ENCODE measurements around the gene LIMCH1.
"Not testable (repeated sequence)": the region's sequence is repeated elsewhere in the genome, so short reads cannot be mapped to it uniquely, and the experiment has no call there.

LIMCH1 gene

DNA sequence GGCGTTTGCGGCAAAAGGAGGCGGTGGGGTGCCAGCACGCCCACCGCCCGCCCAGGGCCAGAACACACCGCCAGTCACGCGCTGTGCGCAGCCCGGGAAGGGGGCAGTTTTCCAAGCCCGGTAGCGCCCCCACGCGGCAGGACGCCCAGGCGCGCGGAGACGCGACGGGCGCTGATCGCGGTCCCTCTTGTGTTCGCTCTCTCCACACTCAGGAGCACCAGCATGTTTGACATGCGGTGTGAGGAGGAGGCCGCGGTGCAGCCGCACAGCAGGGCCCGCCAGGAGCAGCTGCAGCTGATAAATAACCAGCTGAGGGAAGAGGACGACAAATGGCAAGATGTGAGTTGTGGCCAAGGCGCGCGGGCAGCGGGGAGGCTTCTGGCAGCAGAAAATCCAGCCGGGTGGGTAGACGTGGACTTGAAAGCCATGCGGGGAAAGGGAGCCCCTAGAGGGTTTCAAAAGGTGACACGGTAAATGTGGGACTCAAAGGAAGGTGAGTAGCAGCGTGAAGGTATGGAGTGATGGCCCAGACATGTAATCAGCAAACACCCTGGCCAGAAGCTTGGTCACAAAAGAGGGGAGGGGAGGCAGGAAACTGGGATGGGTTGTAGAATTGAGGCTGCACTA lies 106.4 kb downstream of the LIMCH1 start:
- no peak for DNase-seq (ENCODE audit: low read depth)
- H3K4me3 ChIP-seq (ENCODE audit: low read depth, low read length), result no peak overlapping the region
- TF ChIP-seq, protein P1, sequence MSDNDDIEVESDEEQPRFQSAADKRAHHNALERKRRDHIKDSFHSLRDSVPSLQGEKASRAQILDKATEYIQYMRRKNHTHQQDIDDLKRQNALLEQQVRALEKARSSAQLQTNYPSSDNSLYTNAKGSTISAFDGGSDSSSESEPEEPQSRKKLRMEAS (IDR thresholded peaks at IDR 0.05; ENCODE audit: low read depth, low read length), result no peak
- TF ChIP-seq MYC (IDR thresholded peaks at IDR 0.05; ENCODE audit: low read depth, low read length) (no peak), POLR2A (IDR thresholded peaks at IDR 0.05; ENCODE audit: extremely low read depth, insufficient read length) (no peak)
- TF ChIP-seq, protein P2, sequence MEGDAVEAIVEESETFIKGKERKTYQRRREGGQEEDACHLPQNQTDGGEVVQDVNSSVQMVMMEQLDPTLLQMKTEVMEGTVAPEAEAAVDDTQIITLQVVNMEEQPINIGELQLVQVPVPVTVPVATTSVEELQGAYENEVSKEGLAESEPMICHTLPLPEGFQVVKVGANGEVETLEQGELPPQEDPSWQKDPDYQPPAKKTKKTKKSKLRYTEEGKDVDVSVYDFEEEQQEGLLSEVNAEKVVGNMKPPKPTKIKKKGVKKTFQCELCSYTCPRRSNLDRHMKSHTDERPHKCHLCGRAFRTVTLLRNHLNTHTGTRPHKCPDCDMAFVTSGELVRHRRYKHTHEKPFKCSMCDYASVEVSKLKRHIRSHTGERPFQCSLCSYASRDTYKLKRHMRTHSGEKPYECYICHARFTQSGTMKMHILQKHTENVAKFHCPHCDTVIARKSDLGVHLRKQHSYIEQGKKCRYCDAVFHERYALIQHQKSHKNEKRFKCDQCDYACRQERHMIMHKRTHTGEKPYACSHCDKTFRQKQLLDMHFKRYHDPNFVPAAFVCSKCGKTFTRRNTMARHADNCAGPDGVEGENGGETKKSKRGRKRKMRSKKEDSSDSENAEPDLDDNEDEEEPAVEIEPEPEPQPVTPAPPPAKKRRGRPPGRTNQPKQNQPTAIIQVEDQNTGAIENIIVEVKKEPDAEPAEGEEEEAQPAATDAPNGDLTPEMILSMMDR (IDR thresholded peaks at IDR 0.05; ENCODE audit: low read depth, low read length), result no peak

DNA sequence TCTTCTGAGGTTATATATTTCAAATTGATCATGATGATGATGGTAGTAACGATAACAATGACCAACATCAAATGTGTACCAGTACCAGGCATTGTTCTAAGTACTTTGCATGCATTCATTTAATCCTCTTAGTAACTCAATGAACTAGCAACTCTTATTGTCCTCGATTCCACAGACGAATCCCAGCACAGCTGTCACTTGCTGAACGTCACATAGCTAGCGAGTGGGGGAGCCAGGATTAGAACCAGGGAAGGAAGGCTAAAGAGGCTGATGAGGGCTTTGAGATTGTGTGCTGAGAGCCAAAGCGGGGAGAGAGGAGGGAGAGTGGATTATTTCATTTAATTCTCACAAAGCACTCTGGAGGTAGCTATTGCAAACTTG lies 106.9 kb downstream of the LIMCH1 start:
- no peak overlapping the region for H3K4me3 ChIP-seq (ENCODE audit: low read depth, low read length)
- DNase-seq (ENCODE audit: low read depth), result no peak
- TF ChIP-seq POLR2A (IDR thresholded peaks at IDR 0.05; ENCODE audit: extremely low read depth, insufficient read length), result no peak
- TF ChIP-seq, protein P1 (IDR thresholded peaks at IDR 0.05; ENCODE audit: low read depth, low read length), result no peak
- TF ChIP-seq, protein P2 (IDR thresholded peaks at IDR 0.05; ENCODE audit: low read depth, low read length), result no peak
- TF ChIP-seq MYC (IDR thresholded peaks at IDR 0.05; ENCODE audit: low read depth, low read length), result no peak

DNA sequence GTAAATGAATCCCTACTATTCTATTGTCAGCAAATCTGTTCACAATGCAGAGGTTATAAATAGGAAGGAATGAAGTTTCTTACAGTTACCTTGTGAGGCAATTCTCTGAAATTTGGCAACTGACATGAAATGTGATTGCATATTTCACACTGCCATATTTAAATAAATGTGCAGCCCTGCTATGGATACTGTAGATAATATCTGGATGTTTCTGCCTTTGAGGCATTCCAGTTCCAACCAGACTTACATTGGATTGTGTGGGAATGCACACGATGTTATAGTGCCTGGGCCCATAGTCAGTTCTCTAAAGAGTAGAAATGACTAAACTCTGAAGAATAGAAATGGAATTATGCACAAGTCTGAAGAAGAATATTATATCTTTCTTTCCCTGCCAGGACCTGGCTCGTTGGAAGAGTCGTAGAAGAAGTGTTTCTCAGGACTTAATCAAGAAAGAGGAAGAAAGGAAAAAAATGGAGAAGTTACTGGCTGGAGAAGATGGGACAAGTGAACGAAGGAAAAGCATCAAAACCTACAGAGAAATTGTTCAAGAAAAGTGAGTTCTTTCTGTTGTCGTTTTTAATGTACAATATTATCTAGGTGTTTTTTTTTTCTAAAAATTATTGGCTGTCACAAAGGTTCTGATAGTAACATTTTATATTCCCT lies 107.9 kb downstream of the LIMCH1 start:
- no peak for DNase-seq (ENCODE audit: low read depth)
- TF ChIP-seq, protein P1 (IDR thresholded peaks at IDR 0.05; ENCODE audit: low read depth, low read length), result no peak
- TF ChIP-seq, protein P2 (IDR thresholded peaks at IDR 0.05; ENCODE audit: low read depth, low read length), result no peak
- TF ChIP-seq MYC (IDR thresholded peaks at IDR 0.05; ENCODE audit: low read depth, low read length) (no peak), POLR2A (IDR thresholded peaks at IDR 0.05; ENCODE audit: extremely low read depth, insufficient read length) (no peak)
- no peak overlapping the region for H3K4me3 ChIP-seq (ENCODE audit: low read depth, low read length)

DNA sequence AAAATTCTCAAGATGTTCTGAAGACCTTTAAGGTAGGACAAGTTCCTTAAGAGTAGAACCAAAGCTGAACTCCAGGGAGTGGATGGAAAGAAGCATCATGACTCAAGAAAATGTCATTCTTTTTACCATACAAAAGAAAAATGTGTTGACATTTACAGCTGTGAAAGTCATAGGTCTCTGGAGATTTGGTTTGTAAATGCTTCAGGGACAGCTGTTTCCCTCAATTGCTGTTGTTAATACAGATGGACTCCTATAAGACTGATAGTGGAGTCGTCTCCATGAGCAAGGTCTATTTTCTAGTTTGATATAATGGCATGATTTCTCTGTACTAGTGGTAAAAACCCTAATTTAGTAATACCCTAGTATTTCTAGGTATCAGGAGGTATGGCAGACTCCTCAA lies 108.9 kb downstream of the LIMCH1 start:
- no peak for DNase-seq (ENCODE audit: low read depth)
- TF ChIP-seq MYC (IDR thresholded peaks at IDR 0.05; ENCODE audit: low read depth, low read length), result no peak
- no peak for TF ChIP-seq POLR2A (IDR thresholded peaks at IDR 0.05; ENCODE audit: extremely low read depth, insufficient read length)
- H3K4me3 ChIP-seq (ENCODE audit: low read depth, low read length), result no peak overlapping the region

DNA sequence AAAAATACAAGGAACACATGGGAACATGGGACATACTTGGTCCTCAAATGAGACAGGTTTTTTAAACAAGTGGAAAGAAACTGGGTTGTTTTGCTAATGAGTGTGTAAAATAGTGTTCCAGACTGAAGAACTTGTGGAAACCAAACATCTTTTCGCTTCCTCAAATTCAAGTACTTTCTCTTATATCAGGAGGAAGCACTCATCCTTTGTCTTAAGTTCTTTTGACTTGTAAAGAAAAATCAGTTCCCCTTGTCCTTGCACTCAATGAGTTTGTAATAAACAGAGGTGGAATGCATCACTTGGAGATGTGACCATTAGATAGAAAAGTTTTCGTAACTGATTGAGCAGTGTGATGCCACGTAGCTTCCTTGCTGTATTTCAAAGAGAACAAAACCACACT lies 109.4 kb downstream of the LIMCH1 start:
- TF ChIP-seq POLR2A (IDR thresholded peaks at IDR 0.05; ENCODE audit: extremely low read depth, insufficient read length), result no peak
- TF ChIP-seq MYC (IDR thresholded peaks at IDR 0.05; ENCODE audit: low read depth, low read length), result no peak
- TF ChIP-seq, protein P2 (IDR thresholded peaks at IDR 0.05; ENCODE audit: low read depth, low read length), result no peak
- TF ChIP-seq, protein P1 (IDR thresholded peaks at IDR 0.05; ENCODE audit: low read depth, low read length), result no peak
- no peak overlapping the region for H3K4me3 ChIP-seq (ENCODE audit: low read depth, low read length)
- no peak for DNase-seq (ENCODE audit: low read depth)

DNA sequence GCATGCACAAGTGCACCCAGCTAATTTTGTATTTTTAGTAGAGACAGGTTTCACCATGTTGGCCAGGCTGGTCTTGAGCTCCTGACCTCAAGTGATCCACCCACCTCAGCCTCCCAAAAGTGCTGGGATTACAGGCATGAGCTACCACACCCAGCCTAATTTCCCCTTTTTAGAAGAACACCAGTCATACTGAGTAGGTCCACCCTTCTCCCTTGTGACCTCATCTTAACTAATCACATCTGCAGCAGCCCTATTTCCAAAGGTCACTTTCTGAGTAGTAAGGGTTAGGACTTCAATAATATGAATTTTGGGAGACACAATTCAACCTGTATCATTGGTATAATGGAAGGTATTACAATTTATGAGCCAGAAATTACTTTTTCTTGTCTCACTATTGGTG lies 113.2 kb downstream of the LIMCH1 start:
- not testable (repeated sequence) for DNase-seq (ENCODE audit: low read depth); H3K4me3 ChIP-seq (ENCODE audit: low read depth, low read length)

DNA sequence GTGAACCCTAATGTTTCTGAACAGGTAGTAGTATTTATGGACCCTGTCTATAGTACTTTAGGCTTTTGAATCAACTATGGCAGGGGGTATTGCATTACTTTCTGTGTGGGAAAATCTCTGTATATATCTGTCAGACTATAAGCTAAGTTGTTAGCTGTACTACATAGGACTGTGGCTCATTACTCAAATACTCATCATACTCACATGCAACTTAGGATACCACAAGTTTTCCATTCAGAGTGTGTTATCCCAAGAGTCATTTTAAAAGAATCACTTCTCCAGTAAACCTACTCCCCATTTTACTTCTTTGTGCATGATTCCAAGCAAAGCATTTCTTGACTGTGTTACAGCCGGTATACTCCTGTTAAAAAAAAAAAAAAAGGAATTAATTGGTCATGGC lies 115.0 kb downstream of the LIMCH1 start:
- TF ChIP-seq, protein P1 (IDR thresholded peaks at IDR 0.05; ENCODE audit: low read depth, low read length), result no peak
- no peak for TF ChIP-seq POLR2A (IDR thresholded peaks at IDR 0.05; ENCODE audit: extremely low read depth, insufficient read length)
- TF ChIP-seq, protein P2 (IDR thresholded peaks at IDR 0.05; ENCODE audit: low read depth, low read length), result no peak
- TF ChIP-seq MYC (IDR thresholded peaks at IDR 0.05; ENCODE audit: low read depth, low read length), result no peak
- no peak for DNase-seq (ENCODE audit: low read depth)
- H3K4me3 ChIP-seq (ENCODE audit: low read depth, low read length), result no peak overlapping the region

Measured in NB4 (cell line).